ENCODE results near the gene ATG2A.

Gene ATG2A

GRCh38 chr11:64902102-64902900, 14.7 kb downstream of the ATG2A start:
- no peak for DNase-seq (ENCODE audit: low read depth)

- no peak for DNase-seq (ENCODE audit: low read depth)
Measured at GRCh38 chr11:64900774-64901173, 16.2 kb downstream of the ATG2A start.

- peak; percentile 51 for DNase-seq (ENCODE audit: low read depth)
Measured at GRCh38 chr11:64900263-64900678, 16.7 kb downstream of the ATG2A start.

- no peak for DNase-seq (ENCODE audit: low read depth)
Measured at GRCh38 chr11:64898541-64898940, 18.5 kb downstream of the ATG2A start.

GRCh38 chr11:64898076-64898445, 18.9 kb downstream of the ATG2A start:
- DNase-seq (ENCODE audit: low read depth): no peak

GRCh38 chr11:64897381-64898075, 19.5 kb downstream of the ATG2A start:
- no peak for DNase-seq (ENCODE audit: low read depth)

- DNase-seq (ENCODE audit: low read depth): no peak
Measured at GRCh38 chr11:64896448-64897022, 20.5 kb downstream of the ATG2A start.

GRCh38 chr11:64894812-64895452, 22.1 kb downstream of the ATG2A start:
- no peak for DNase-seq (ENCODE audit: low read depth)

- peak; percentile 89 for DNase-seq (ENCODE audit: low read depth)
Measured at GRCh38 chr11:64894070-64894811, 22.8 kb downstream of the ATG2A start.

- no peak for DNase-seq (ENCODE audit: low read depth)
Measured at GRCh38 chr11:64893194-64894069, 23.6 kb downstream of the ATG2A start.

- DNase-seq (ENCODE audit: low read depth): no peak
Measured at GRCh38 chr11:64892838-64893193, 24.2 kb downstream of the ATG2A start.

GRCh38 chr11:64892411-64892831, 24.6 kb downstream of the ATG2A start:
- no peak for DNase-seq (ENCODE audit: low read depth)

- DNase-seq (ENCODE audit: low read depth): no peak
Measured at GRCh38 chr11:64891880-64892279, 25.1 kb downstream of the ATG2A start.

- DNase-seq (ENCODE audit: low read depth): no peak
Measured at GRCh38 chr11:64891215-64891848, 25.7 kb downstream of the ATG2A start.

- no peak for DNase-seq (ENCODE audit: low read depth)
Measured at GRCh38 chr11:64890522-64890939, 26.5 kb downstream of the ATG2A start.

GRCh38 chr11:64888729-64889511, 28.1 kb downstream of the ATG2A start:
- no peak for DNase-seq (ENCODE audit: low read depth)

GRCh38 chr11:64888406-64888728, 28.6 kb downstream of the ATG2A start:
- no peak for DNase-seq (ENCODE audit: low read depth)

GRCh38 chr11:64887757-64888405, 29.1 kb downstream of the ATG2A start:
- DNase-seq (ENCODE audit: low read depth): peak; percentile 70

- no peak for DNase-seq (ENCODE audit: low read depth)
Measured at GRCh38 chr11:64887234-64887756, 29.7 kb downstream of the ATG2A start.

All from stimulated activated CD8-positive, alpha-beta memory T cell treated with anti-CD3 and anti-CD28 coated beads, Interleukin-12 subunit alpha, Interleukin-12 subunit beta, amount 100 ng/mL, for 1 hour (primary cell).